DND-41 (cell line): ENCODE results near the gene CDPF1.

Experiments used
- ATAC-seq: fragments of 200-7000 bp; cut with Tn5 transposase; 3 replicates; pipeline ENCODE4 v1.9.1; 2021; ENCODE audit warnings: low read depth; ENCODE audit not compliant: insufficient read depth
- DNase-seq: peaks from one replicate; pipeline ENCODE4 v3.0.0-alpha.2; 2020
- H2AFZ ChIP-seq: 2 replicates; pipeline ENCODE4 v1.6.0; 2012; ENCODE audit warnings: low read depth, low read length
- H3K27ac ChIP-seq: 2 replicates; pipeline ENCODE4 v1.5.1; 2012; ENCODE audit warnings: low read length, inconsistent platforms
- H3K27me3 ChIP-seq: fragments of 200-600 bp; sonication (generic); 2 replicates; pipeline ENCODE4 v1.6.0; 2012; ENCODE audit warnings: low read length, mild to moderate bottlenecking, inconsistent platforms; ENCODE audit not compliant: insufficient read depth, poor library complexity
- H3K36me3 ChIP-seq: 2 replicates; pipeline ENCODE4 v1.5.1; 2012; ENCODE audit warnings: low read length, inconsistent platforms; ENCODE audit not compliant: insufficient read depth
- H3K4me1 ChIP-seq: 2 replicates; pipeline ENCODE4 v1.5.1; 2012; ENCODE audit warnings: mild to moderate bottlenecking, low read length; ENCODE audit not compliant: insufficient read depth
- H3K4me2 ChIP-seq: 2 replicates; pipeline ENCODE4 v1.6.0; 2012; ENCODE audit warnings: mild to moderate bottlenecking, moderate library complexity, low read length, inconsistent platforms; ENCODE audit not compliant: insufficient read depth
- H3K4me3 ChIP-seq, 2 experiments: fragments of 200-600 bp in 1 of 2; shearing (Covaris generic) in 1 of 2; 2 replicates each; pipeline ENCODE4 v1.5.1; 2012 to 2016; ENCODE audit warnings: inconsistent platforms in 2 of 2, low read length in 2 of 2, mild to moderate bottlenecking in 2 of 2, low read depth in 1 of 2, moderate library complexity in 1 of 2
- H3K79me2 ChIP-seq: 2 replicates; pipeline ENCODE4 v1.6.0; 2012; ENCODE audit warnings: low read length, inconsistent platforms; ENCODE audit not compliant: insufficient read depth
- H3K9ac ChIP-seq: 2 replicates; pipeline ENCODE4 v1.6.0; 2012; ENCODE audit warnings: low read depth, mild to moderate bottlenecking, inconsistent platforms, low read length, moderate library complexity
- H3K9me3 ChIP-seq: 2 replicates; pipeline ENCODE4 v1.5.1; 2012; ENCODE audit warnings: low read length, moderate library complexity, mild to moderate bottlenecking, inconsistent platforms; ENCODE audit not compliant: insufficient read depth, severe bottlenecking
- H4K20me1 ChIP-seq: 2 replicates; pipeline ENCODE4 v1.6.0; 2012; ENCODE audit warnings: low read length; ENCODE audit not compliant: insufficient read depth
- CTCF ChIP-seq: IDR thresholded peaks from 2 replicates; pipeline ENCODE4 v1.5.1; 2012; ENCODE audit warnings: borderline replicate concordance, low read length, moderate library complexity, mild to moderate bottlenecking; ENCODE audit not compliant: poor library complexity, severe bottlenecking; ENCODE audit errors: extremely low read depth
- EZH2 ChIP-seq: IDR thresholded peaks from 3 replicates; pipeline ENCODE4 v1.6.1; 2012; ENCODE audit warnings: borderline replicate concordance, low read depth, mild to moderate bottlenecking, moderate library complexity, low read length, inconsistent platforms; ENCODE audit not compliant: severe bottlenecking

The CDPF1 gene

DNA sequence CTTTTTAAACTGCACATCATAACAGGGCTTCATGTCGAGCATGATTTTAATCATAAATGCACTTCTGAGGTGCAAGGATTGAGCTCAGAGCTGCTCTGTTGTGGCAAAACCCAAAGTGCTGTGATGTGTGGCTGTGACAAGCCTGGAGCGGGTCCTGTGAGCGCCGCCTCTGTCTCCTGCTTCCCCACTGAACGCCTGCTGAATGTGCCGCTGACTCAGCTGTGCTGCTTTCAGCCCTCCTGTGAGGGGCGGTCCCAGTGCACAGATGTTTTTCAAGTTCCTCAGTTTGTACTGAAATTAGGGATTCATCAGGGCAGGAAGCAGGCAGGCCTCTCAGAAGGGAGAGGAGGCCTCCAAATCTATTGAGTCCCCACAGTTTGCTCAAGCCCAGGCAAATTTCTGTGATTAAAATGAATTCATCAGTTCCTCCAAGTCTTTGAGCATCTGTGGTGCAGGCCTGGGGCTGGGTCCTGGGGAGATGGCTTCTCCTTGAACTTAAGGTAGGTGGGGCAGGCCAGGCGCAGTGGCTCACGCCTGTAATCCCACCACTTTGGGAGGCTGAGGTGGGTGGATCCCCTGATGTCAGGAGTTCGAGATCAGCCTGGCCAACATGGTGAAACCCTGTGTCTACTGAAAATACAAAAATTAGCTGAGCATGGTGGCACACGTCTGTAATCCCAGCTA lies 43.6 kb upstream of the CDPF1 start:
- peaks cover 27% of the 10 kb centered on the region for H3K4me1 ChIP-seq
- 0 out of 2 replicates have a peak overlapping the region, but pooled peaks have one; percentile 22 for H3K27ac ChIP-seq
- H3K36me3 ChIP-seq, result peaks cover 49% of the 10 kb centered on the region
- DNase-seq (peak; percentile 65), ATAC-seq (0 out of 3 replicates have a peak, but pooled peaks have one; percentile 9)
- no peak overlapping the region for H3K4me3 ChIP-seq
- no peak overlapping the region for H3K9ac ChIP-seq
- H3K4me2 ChIP-seq, result no peak overlapping the region
- H4K20me1 ChIP-seq, result peaks cover 4% of the 10 kb centered on the region; the same call in 1 of the 2 replicates
- H3K9me3 ChIP-seq, result no peaks in the 10 kb centered on the region
- no peaks in the 10 kb centered on the region for H3K27me3 ChIP-seq
- TF ChIP-seq EZH2, result no peak
- TF ChIP-seq CTCF, result no peak
- no peak overlapping the region for H2AFZ ChIP-seq
- H3K79me2 ChIP-seq, result peaks cover 31% of the 10 kb centered on the region

GRCh38 chr22:46292732-46293131 lies 42.6 kb upstream of the CDPF1 start:
- Histone ChIP-seq H3K4me3 (no peak overlapping the region), H2AFZ (no peak overlapping the region), H3K27me3 (no peaks in the 10 kb centered on the region), H3K9me3 (no peaks in the 10 kb centered on the region), H4K20me1 (no peaks in the 10 kb centered on the region), H3K4me1 (peaks cover 17% of the 10 kb centered on the region), H3K9ac (no peak overlapping the region), H3K36me3 (peaks cover 39% of the 10 kb centered on the region), H3K79me2 (peaks cover 22% of the 10 kb centered on the region), H3K27ac (0 out of 2 replicates have a peak overlapping the region, but pooled peaks have one; percentile 46), H3K4me2 (no peak overlapping the region)
- TF ChIP-seq CTCF (no peak), EZH2 (no peak)
- DNase-seq, result no peak
- ATAC-seq, result no peak

- Histone ChIP-seq H2AFZ (no peak overlapping the region), H3K9ac (no peak overlapping the region), H3K27ac (no peak overlapping the region), H4K20me1 (no peaks in the 10 kb centered on the region), H3K4me3 (no peak overlapping the region), H3K4me2 (no peak overlapping the region), H3K27me3 (no peaks in the 10 kb centered on the region), H3K4me1 (peaks cover 13% of the 10 kb centered on the region), H3K9me3 (no peaks in the 10 kb centered on the region), H3K79me2 (peaks cover 16% of the 10 kb centered on the region), H3K36me3 (peaks cover 38% of the 10 kb centered on the region)
- ATAC-seq, result no peak
- TF ChIP-seq CTCF (no peak), EZH2 (no peak)
- DNase-seq, result no peak
Observed at GRCh38 chr22:46292173-46292572, 42.1 kb upstream of the CDPF1 start.
